Sigmoid colon (tissue), 7 donors: ENCODE measurements around the gene ZNF44. TPM values are rescaled to one million over a fixed set of nuclear protein-coding genes. Genes with fewer than 3 reads are reported as not detected.
A peak's percentile ranks its signal among the peaks of the same experiment; 100 is the strongest.

Experiments
- DNase-seq: peaks from one replicate; pipeline ENCODE4 v3.0.0-alpha.2; 2019
- H3K27ac ChIP-seq, 4 donors: fragments of 200-600 bp; sonication (generic); one replicate each; pipeline ENCODE4 v1.5.1; 2016 to 2019; ENCODE audit warnings: mild to moderate bottlenecking in 1 of 4
- H3K27me3 ChIP-seq, 3 donors: fragments of 200-600 bp; sonication (generic); one replicate each; pipeline ENCODE4 v1.5.1; 2019; ENCODE audit warnings: mild to moderate bottlenecking in 1 of 3
- H3K36me3 ChIP-seq, 4 donors: fragments of 200-600 bp; sonication (generic); one replicate each; pipeline ENCODE4 v1.5.1; 2016 to 2019
- H3K4me1 ChIP-seq, 4 donors: fragments of 200-600 bp; sonication (generic); one replicate each; pipeline ENCODE4 v1.5.1; 2017 to 2019
- H3K4me3 ChIP-seq, 4 donors: fragments of 200-600 bp; sonication (generic); one replicate each; pipeline ENCODE4 v1.5.1; 2017 to 2019; ENCODE audit warnings: mild to moderate bottlenecking in 2 of 4, moderate library complexity in 1 of 4
- H3K9me3 ChIP-seq, 4 donors: fragments of 200-600 bp in 3 of 4; sonication (generic) in 3 of 4; one replicate each; pipeline versions ENCODE4 v1.5.1 to v1.6.1; 2013 to 2019
- EP300 ChIP-seq, 4 donors: sonication (generic); formaldehyde crosslinking; IDR thresholded peaks; one replicate each; pipeline ENCODE4 v1.6.1; 2017; ENCODE audit warnings: antibody characterized with exemption in 4 of 4
- POLR2A ChIP-seq, 2 donors: fragments of 450-650 bp; IDR thresholded peaks; one replicate each; pipeline ENCODE4 v1.6.1; 2016; ENCODE audit warnings: antibody characterized with exemption in 2 of 2, mild to moderate bottlenecking in 2 of 2, moderate library complexity in 2 of 2
- POLR2AphosphoS5 ChIP-seq, 4 donors: sonication (generic); formaldehyde crosslinking; IDR thresholded peaks; one replicate each; pipeline ENCODE4 v1.6.1; 2017; ENCODE audit warnings: antibody characterized with exemption in 4 of 4
- WGBS, 2 donors: extraction: QIAGEN DNeasy Blood & Tissue Kit; methylation state at CpG; one replicate each; pipeline ENCODE4 v1.1.7; 2013; 5-methylcytosine and 5-hydroxymethylcytosine counted together
- intact Hi-C: fragments of 100-400 bp; cut with DNase I; formaldehyde crosslinking; loops from one replicate; pipeline ENCODE4 v1.15.1; 2023
- polyA plus RNA-seq, 3 donors: library from polyadenylated mRNA; stranded (reverse); fragments of 200-250 nt; gene quantifications; one replicate each; pipeline ENCODE4 v1.2.3, GENCODE V29; 2013
- total RNA-seq, 4 donors: library from RNA; depleted of rRNA; stranded (reverse); fragments of >200 nt; gene quantifications; one replicate each; pipeline ENCODE4 v1.1.0, GENCODE V29; 2016
- TF ChIP-seq, protein P1 (sequence below), 4 experiments: fragments of 450-650 bp in 3 of 4; fragments of 200-600 bp in 1 of 4; IDR thresholded peaks; one replicate each; pipeline ENCODE4 v1.5.1; 2016 to 2019; ENCODE audit warnings: antibody characterized with exemption in 4 of 4, mild to moderate bottlenecking in 3 of 4, moderate library complexity in 2 of 4
- donor health status: healthy with polysubstance abuse.
- donor health status: Bipolar disorder and iron deficiency.
- donor health status: healthy.

Gene ZNF44
- total and polyA plus RNA-seq, 7 donors: 6.4 to 16.3 (median 9.6) TPM

GRCh38 chr19:12293777-12294248 lies 870 bp downstream of the ZNF44 start:
- Histone ChIP-seq H3K4me1 (peaks cover 0 to 48% (median 27%) of the 10 kb centered on the region in 4 donors), H3K9me3 (no peaks in the 10 kb centered on the region)
- 0 to 1% methylated on average over 18 of the region's 18 CpGs for WGBS, 2 donors

DNA sequence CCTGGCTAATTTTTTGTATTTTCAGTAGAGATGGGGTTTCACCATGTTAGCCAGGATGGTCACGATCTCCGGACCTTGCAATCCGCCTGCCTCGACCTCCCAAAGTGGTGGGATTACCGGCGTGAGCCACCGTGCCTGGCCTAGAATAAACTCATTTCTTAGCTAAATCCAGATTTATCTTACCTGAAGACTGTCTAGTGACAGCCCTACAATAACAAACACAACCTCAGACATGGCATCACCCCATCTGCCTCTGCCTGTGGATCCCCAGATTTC lies 5.0 kb downstream of the ZNF44 start:
- peak overlapping the region in 1 of 4 donors; percentile 48 for H3K27ac ChIP-seq
- DNase-seq: no peak
- no peaks in the 10 kb centered on the region for H3K27me3 ChIP-seq
- TF ChIP-seq EP300 (IDR thresholded peaks at IDR 0.05) (no peak), POLR2A (IDR thresholded peaks at IDR 0.05) (no peak), POLR2AphosphoS5 (IDR thresholded peaks at IDR 0.05) (no peak)
- TF ChIP-seq, protein P1, sequence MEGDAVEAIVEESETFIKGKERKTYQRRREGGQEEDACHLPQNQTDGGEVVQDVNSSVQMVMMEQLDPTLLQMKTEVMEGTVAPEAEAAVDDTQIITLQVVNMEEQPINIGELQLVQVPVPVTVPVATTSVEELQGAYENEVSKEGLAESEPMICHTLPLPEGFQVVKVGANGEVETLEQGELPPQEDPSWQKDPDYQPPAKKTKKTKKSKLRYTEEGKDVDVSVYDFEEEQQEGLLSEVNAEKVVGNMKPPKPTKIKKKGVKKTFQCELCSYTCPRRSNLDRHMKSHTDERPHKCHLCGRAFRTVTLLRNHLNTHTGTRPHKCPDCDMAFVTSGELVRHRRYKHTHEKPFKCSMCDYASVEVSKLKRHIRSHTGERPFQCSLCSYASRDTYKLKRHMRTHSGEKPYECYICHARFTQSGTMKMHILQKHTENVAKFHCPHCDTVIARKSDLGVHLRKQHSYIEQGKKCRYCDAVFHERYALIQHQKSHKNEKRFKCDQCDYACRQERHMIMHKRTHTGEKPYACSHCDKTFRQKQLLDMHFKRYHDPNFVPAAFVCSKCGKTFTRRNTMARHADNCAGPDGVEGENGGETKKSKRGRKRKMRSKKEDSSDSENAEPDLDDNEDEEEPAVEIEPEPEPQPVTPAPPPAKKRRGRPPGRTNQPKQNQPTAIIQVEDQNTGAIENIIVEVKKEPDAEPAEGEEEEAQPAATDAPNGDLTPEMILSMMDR (IDR thresholded peaks at IDR 0.05): no peak
- no peaks in the 10 kb centered on the region for H3K36me3 ChIP-seq
- 96 to 98% methylated on average over 7 of the region's 7 CpGs for WGBS, 2 donors
- H3K4me1 ChIP-seq: peaks cover 0 to 55% (median 34%) of the 10 kb centered on the region in 4 donors
- no peak overlapping the region for H3K4me3 ChIP-seq
- intact Hi-C loops: loop anchor here (10.0 kb wide), 1 partner anchor 95 kb away; no protein-coding TSS in a partner anchor
- no peaks in the 10 kb centered on the region for H3K9me3 ChIP-seq

More at GRCh38 chr19:12293777-12294248, 870 bp downstream of the ZNF44 start:
- peak; percentile 89 for DNase-seq
- H3K36me3 ChIP-seq: no peaks in the 10 kb centered on the region
- peak overlapping the region; percentile 89 to 99 (median 93) for H3K4me3 ChIP-seq
- no peaks in the 10 kb centered on the region for H3K27me3 ChIP-seq
- intact Hi-C loops: loop anchor here (2.0 to 10.0 kb wide), 3 partner anchors 39 to 99 kb away; partner anchors contain the start of genes ZNF442 and ZNF563
- peak; percentile 32 to 58 for TF ChIP-seq POLR2A (IDR thresholded peaks at IDR 0.05)
- peak; percentile 55 to 85 (median 58) for TF ChIP-seq POLR2AphosphoS5 (IDR thresholded peaks at IDR 0.05)
- no peak for TF ChIP-seq EP300 (IDR thresholded peaks at IDR 0.05)
- peak overlapping the region; percentile 94 to 98 (median 95) for H3K27ac ChIP-seq

DNA sequence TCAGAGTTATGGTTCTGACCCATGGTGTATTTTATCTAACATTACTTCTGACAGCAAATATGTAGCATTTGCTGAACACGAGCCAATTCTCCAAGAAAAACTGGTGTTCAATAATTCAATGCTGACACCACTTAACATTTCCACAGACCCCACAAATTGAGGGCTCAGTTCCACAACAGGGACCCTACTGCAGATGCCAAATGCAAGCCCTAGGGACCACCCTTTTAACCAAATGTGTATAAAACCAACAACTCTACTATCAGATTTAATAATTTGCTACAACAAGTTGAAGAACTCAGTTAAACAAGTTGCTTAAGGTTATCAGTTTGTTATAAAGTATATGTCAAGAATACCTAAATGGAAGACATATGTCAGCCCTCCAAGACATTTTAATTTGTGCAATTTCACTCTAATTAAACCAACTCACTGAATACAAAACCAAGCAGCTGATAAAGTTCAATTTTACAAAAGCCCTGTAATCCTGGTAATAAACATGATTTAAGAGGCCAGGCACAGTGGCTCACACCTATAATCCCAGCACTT lies 6.7 kb downstream of the ZNF44 start:
- no peak for TF ChIP-seq POLR2A (IDR thresholded peaks at IDR 0.05)
- TF ChIP-seq EP300 (IDR thresholded peaks at IDR 0.05): no peak
- TF ChIP-seq POLR2AphosphoS5 (IDR thresholded peaks at IDR 0.05): no peak
- TF ChIP-seq, protein P1 (IDR thresholded peaks at IDR 0.05): no peak
- WGBS, 2 donors: 93 to 96% methylated on average over 1 of the region's 1 CpG
- intact Hi-C loops: no loop called here
- H3K9me3 ChIP-seq: peaks cover 0 to 3% (median 0%) of the 10 kb centered on the region in 4 donors
- no peak overlapping the region for H3K4me3 ChIP-seq
- H3K27ac ChIP-seq: peak overlapping the region in 1 of 4 donors; percentile 21
- no peak for DNase-seq
- peaks cover 0 to 48% (median 27%) of the 10 kb centered on the region in 4 donors for H3K4me1 ChIP-seq
- H3K27me3 ChIP-seq: no peaks in the 10 kb centered on the region
- peaks cover 0 to 7% (median 0%) of the 10 kb centered on the region in 4 donors for H3K36me3 ChIP-seq

- Histone ChIP-seq H3K4me1 (peaks cover 0 to 22% (median 18%) of the 10 kb centered on the region in 4 donors), H3K9me3 (peaks cover 0 to 3% (median 0%) of the 10 kb centered on the region in 4 donors), H3K27ac (no peak overlapping the region), H3K4me3 (no peak overlapping the region), H3K36me3 (peaks cover 0 to 7% (median 0%) of the 10 kb centered on the region in 4 donors), H3K27me3 (no peaks in the 10 kb centered on the region)
- 97 to 99% methylated on average over 18 of the region's 18 CpGs for WGBS, 2 donors
- no peak for DNase-seq
- TF ChIP-seq, protein P1 (IDR thresholded peaks at IDR 0.05): no peak
- no peak for TF ChIP-seq POLR2AphosphoS5 (IDR thresholded peaks at IDR 0.05)
- intact Hi-C loops: no loop called here
These were observed 10.1 kb downstream of the ZNF44 start for GRCh38 chr19:12284631-12285030.

- Histone ChIP-seq H3K4me3 (no peak overlapping the region), H3K9me3 (peaks cover 0 to 3% (median 0%) of the 10 kb centered on the region in 4 donors), H3K4me1 (peaks cover 0 to 18% (median 14%) of the 10 kb centered on the region in 4 donors), H3K27ac (no peak overlapping the region), H3K36me3 (peaks cover 0 to 7% (median 0%) of the 10 kb centered on the region in 4 donors), H3K27me3 (no peaks in the 10 kb centered on the region)
- 97 to 99% methylated on average over 14 of the region's 14 CpGs for WGBS, 2 donors
- DNase-seq: no peak
- intact Hi-C loops: no loop called here
- TF ChIP-seq POLR2A (IDR thresholded peaks at IDR 0.05): no peak
- TF ChIP-seq EP300 (IDR thresholded peaks at IDR 0.05): no peak
- TF ChIP-seq, protein P1 (IDR thresholded peaks at IDR 0.05): no peak
- no peak for TF ChIP-seq POLR2AphosphoS5 (IDR thresholded peaks at IDR 0.05)
These were observed 10.5 kb downstream of the ZNF44 start for GRCh38 chr19:12284226-12284625.
